Measurements from ENCODE around the gene ADAD2. TPM values are rescaled to one million over a fixed set of nuclear protein-coding genes. Genes with fewer than 3 reads are reported as not detected.

ADAD2 gene
- total RNA-seq, 1 donor from 2014 or later: not detected

- DNase-seq (ENCODE audit: low read depth, low spot score): no peak
Observed at GRCh38 chr16:84223456-84223855, 32.5 kb downstream of the ADAD2 start.

- no peak for DNase-seq (ENCODE audit: low read depth, low spot score)
Observed at GRCh38 chr16:84224554-84224953, 33.6 kb downstream of the ADAD2 start.

GRCh38 chr16:84225126-84225525, 34.2 kb downstream of the ADAD2 start:
- DNase-seq (ENCODE audit: low read depth, low spot score): no peak

- no peak for DNase-seq (ENCODE audit: low read depth, low spot score)
Observed at GRCh38 chr16:84225571-84225970, 34.6 kb downstream of the ADAD2 start.

GRCh38 chr16:84226026-84226425, 35.1 kb downstream of the ADAD2 start:
- no peak for DNase-seq (ENCODE audit: low read depth, low spot score)

- DNase-seq (ENCODE audit: low read depth, low spot score): no peak
Observed at GRCh38 chr16:84227548-84227947, 36.6 kb downstream of the ADAD2 start.

DNA sequence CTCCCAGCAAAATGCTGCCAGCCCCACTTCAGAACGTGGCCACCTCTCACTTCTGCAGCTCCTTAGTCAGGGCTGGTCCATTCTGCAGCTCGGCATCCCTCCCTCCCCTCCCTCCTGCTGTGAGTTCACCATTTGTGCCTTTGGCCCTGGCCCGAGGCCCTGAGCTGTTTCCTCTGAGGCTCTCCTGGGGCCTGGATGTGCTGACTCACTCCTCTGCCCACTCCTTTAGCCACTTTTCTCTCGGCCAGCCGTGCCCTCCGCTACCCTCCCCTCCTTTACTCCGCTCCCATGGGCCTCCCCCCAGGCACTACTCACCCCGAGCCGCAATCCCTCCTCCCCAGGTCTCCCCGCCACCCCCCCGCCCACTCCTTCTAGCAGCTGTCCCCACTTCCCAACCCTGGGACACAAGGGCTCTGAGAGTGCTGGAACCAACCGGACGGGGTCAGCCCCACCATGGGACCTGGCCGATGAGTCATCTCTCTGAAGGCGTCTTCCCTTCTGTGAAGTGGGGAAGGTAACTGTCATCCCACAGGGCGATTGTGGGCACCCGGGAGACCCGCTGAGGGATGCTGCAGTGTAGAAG, 37.4 kb downstream of the ADAD2 start:
- DNase-seq (ENCODE audit: low read depth, low spot score): peak; percentile 46

GRCh38 chr16:84229471-84229870, 38.5 kb downstream of the ADAD2 start:
- no peak for DNase-seq (ENCODE audit: low read depth, low spot score)

- DNase-seq (ENCODE audit: low read depth, low spot score): no peak
Observed at GRCh38 chr16:84232060-84232459, 41.1 kb downstream of the ADAD2 start.

DNA sequence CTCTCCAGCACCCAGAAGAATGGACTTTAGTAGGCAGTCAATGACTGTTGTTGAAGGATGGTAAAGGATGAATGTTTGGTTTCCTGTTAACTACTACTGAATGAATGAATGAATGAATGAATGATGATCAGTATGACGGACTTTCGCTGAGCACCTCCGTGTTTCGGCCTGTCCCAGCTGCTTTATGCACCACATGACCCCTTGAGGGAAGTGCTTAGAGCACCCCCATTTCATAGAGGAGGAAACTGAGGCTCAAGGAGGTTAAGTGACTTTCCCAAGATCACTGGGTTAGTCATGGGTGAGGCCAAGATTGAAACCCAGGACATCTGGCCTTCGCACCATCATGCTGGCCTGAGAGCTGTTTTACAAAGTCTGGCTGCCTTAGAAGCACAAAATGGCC, 42.0 kb downstream of the ADAD2 start:
- no peak for DNase-seq (ENCODE audit: low read depth, low spot score)

DNA sequence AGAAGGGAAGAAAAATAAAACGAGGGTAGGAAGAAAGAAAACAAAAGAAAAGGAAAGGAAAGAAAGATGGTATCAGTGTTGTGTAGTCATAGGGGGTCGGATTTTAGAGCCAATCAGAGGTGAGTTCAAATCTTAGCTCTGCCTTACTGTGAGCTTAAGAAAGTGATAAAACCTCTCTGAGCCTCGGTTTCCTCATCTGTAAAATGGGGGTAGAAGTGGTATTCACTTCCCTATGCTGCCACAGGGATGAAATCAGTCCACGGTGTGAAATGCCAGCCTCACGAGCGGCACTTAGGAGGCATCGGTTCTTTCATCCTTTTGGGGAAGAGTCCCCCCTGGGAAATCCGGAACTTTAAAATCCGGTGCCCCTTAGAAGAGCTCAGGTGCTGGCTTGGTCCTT, 42.8 kb downstream of the ADAD2 start:
- no peak for DNase-seq (ENCODE audit: low read depth, low spot score)

DNA sequence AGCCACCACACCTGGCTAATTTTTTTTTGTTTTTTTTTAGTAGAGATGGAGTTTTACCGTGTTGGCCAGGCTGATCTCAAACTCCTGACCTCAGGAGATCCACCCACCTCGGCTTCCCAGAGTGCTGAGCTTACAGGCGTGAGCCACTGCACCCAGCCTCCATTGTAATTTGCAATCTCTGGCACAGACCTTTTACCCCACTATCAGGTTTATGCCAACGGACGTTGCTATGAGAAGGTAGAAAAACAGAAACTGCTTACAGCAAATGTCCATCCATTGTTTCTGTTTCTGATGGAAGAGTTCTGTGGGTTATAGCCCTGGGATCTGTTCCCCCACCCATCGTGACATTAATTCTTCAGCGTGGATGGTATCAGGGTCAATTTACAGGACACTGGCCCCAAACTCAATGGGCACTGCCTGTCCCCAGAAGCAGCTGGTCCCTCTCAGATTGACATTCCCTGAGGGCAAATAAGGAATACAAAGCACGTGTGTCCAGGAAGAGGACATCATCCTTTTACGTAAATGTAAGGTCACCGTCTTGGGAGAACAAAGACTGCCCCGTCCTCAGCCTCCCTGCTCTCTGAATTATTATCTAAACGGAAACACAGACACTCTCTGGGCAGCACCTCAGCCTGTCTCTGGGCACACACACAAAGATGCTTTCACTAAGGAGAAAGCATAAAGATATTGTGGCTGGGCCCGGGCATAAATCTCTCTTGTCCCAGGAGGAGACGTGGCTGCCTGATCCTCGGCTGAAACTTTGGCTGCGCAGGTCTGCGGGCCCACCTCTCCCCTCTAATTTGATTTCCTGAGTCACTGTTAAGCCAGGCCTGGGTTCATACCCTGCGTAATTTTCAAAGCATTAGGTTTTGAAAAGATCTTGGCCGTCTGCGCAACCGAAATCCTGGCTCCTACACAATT, 43.6 kb downstream of the ADAD2 start:
- DNase-seq (ENCODE audit: low read depth, low spot score): no peak

DNA sequence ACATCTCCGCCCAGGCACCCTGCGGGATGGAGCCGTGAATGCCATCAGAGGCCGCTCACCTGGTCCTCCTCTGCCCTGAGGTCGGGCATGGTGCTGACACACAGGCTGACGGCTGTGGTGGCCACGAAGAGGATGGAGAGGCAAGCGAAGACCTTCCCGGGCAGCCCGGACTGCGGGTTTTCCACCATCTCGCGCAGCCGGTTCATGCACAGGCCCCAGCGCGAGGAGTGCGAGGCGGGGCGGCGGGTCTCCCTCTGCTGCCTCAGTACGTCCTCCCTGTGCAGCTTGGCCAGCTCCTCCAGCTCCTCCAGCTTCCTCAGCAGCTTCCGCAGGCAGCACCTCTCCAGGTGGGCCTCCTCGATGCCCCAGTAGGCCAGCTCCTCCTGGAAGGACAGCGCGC, 45.7 kb downstream of the ADAD2 start:
- no peak for DNase-seq (ENCODE audit: low read depth, low spot score)

GRCh38 chr16:84237994-84238750, 47.2 kb downstream of the ADAD2 start:
- no peak for DNase-seq (ENCODE audit: low read depth, low spot score)

- DNase-seq (ENCODE audit: low read depth, low spot score): no peak
Observed at GRCh38 chr16:84239141-84239769, 48.3 kb downstream of the ADAD2 start.

DNA sequence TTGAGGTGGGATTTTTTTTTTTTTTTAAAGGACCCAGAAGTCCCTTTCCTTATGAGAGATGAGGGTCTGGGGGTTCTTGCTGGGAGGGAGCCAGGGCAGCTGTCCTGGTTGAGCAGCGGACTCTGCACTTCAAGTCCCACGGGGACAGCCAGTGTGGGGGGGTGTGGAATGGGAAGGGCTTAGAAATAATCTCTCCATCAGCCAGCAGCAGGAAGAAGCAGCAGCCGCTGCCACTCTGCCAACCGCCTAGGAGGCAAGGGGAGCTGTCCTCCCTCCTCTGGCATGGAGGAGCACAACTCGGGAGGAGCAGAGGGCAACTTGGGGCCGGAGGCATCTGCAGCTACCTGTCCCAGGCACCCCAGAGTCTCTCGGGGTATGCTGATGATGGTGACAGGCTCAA, 49.0 kb downstream of the ADAD2 start, which contains the start of gene KCNG4:
TSS of gene KCNG4 (minus strand) at position 104 of the 400 bp plus-strand sequence. CDS start 2,527 bp downstream, outside the sequence.
- DNase-seq (ENCODE audit: low read depth, low spot score): no peak

DNA sequence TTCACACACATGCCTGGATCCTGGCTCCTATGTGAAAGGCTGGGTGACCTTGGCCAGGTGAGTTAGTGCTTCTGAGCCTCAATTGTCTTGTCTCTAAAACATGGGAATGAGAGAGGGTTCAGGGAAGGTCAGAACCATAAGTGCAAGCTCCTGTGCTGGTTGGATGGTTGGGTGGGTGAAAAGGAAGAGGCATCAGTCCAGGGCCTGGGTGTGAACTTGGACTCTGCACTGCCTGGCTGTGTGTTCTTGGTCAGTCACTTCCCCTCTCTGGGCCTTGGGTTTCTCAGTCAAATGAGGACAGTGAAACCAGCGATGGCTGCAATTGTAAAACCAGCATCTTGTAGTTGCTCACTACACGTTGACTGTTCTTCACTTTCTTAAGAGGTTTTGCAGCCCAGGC, 49.5 kb downstream of the ADAD2 start:
- DNase-seq (ENCODE audit: low read depth, low spot score): no peak

DNA sequence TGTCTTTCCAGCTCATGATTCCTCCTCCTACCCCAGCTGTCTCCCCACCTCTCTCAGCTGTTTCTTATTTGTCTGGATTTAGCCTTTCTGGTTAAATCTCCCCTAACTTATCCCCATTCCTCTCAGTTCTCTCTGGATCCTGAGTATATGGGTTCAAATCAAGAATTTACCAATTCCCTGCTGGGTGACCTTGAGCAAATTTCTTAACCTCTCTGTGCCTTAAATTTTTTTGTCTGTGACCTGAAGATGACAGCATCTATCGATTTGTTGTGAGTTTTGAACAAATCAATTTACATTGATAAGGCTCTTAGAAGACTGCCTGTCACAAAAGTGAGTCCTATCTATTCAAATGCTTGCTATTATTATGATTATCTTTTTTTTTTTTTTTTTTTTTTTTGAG, 50.8 kb downstream of the ADAD2 start:
- DNase-seq (ENCODE audit: low read depth, low spot score): no peak

DNA sequence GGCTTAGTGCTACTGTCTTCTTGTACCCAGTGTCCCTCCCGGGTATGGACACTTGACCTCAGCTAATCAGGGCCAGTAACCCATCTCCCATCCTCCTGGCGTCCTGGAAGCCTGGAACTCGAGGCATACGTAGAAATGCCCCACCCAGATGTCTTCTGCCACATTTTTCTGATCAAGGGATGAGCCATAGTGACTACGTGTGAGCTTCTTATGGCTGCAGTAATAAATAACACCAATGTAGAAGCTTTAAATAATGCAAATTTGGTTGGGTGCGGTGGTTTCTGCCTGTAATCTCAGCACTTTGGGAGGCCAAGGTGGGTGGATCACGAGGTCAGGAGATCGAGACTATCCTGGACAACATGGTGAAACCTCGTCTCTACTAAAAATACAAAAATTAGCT, 51.9 kb downstream of the ADAD2 start:
- no peak for DNase-seq (ENCODE audit: low read depth, low spot score)

DNA sequence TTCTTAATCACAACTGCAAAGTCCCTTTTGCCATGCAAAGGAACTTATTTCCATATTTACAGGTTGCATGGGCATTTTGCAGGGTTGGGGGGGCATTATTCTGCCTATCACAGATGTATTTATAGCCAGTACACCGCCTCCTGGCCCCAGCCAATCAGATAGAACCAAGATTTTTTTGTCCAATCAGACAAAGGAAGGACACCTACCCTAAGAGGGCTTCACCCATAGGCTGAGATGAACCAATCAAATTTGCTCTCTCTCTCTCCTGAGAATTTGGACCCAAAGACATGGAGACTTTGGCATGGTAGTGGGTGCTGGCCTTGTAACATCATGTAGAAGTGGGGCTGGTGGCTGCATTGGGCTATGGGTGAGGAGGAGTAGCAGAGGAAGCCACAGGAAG, 52.8 kb downstream of the ADAD2 start:
- no peak for DNase-seq (ENCODE audit: low read depth, low spot score)

DNA sequence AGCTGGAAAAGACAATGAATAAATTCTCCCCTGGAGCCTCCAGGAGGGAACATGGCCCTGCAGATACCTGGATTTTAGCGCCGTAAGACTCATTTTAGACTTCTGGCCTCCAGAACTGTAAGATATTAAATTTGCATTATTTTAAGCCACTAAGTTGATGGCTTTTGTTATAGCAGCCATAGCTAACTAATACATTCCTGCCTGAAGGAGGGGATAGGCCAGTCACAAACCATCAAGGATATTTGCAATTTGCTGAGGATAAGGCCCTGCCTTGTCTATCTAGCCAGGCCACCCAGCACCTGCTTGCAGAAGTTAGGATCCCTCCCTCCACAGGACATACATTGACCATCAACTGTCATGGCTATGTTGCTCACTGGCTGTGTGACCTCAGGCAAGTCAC, 53.8 kb downstream of the ADAD2 start:
- no peak for DNase-seq (ENCODE audit: low read depth, low spot score)
